Ishikawa (cell line): ENCODE data around the gene PHF23.

Source experiments
- CEBPB ChIP-seq: IDR thresholded peaks from 2 replicates; pipeline ENCODE4 v1.6.1; 2012
- CREB1 ChIP-seq: IDR thresholded peaks from 2 replicates; pipeline ENCODE4 v1.6.1; 2012; ENCODE audit warnings: low read depth
- EGR1 ChIP-seq: IDR thresholded peaks from 2 replicates; pipeline ENCODE4 v1.6.1; 2012
- EP300 ChIP-seq: IDR thresholded peaks from 2 replicates; pipeline ENCODE4 v1.6.1; 2012; ENCODE audit warnings: borderline replicate concordance
- FOXM1 ChIP-seq: IDR thresholded peaks from 2 replicates; pipeline ENCODE4 v1.6.1; 2012; ENCODE audit warnings: low read depth, borderline replicate concordance
- MAX ChIP-seq: IDR thresholded peaks from 2 replicates; pipeline ENCODE4 v1.6.1; 2012
- NFIC ChIP-seq: IDR thresholded peaks from 2 replicates; pipeline ENCODE4 v1.6.1; 2012
- RAD21 ChIP-seq: IDR thresholded peaks from 2 replicates; pipeline ENCODE4 v1.6.1; 2012; ENCODE audit warnings: low read depth
- REST ChIP-seq: IDR thresholded peaks from 2 replicates; pipeline ENCODE4 v1.6.1; 2012; ENCODE audit warnings: low read depth, mild to moderate bottlenecking
- TAF1 ChIP-seq: IDR thresholded peaks from 2 replicates; pipeline ENCODE4 v1.6.1; 2012; ENCODE audit warnings: low read depth, mild to moderate bottlenecking
- TCF12 ChIP-seq: IDR thresholded peaks from 2 replicates; pipeline ENCODE4 v1.6.1; 2012; ENCODE audit warnings: low read depth
- TEAD4 ChIP-seq: IDR thresholded peaks from 2 replicates; pipeline ENCODE4 v1.6.1; 2012
- USF1 ChIP-seq: IDR thresholded peaks from 2 replicates; pipeline ENCODE4 v1.6.1; 2012
- YY1 ChIP-seq: IDR thresholded peaks from 2 replicates; pipeline ENCODE4 v1.6.1; 2012; ENCODE audit warnings: low read depth
- ZBTB7A ChIP-seq: IDR thresholded peaks from 2 replicates; pipeline ENCODE4 v1.6.1; 2012; ENCODE audit warnings: low read depth

Gene PHF23

GRCh38 chr17:7241783-7242716 is 2.8 kb upstream of the PHF23 start, which contains the start of gene GABARAP:
GABARAP (minus strand) TSS chr17:7242449; CDS start chr17:7242330, 119 bp downstream.
- TF ChIP-seq REST (no peak), EGR1 (peak; percentile 72), FOXM1 (no peak), ZBTB7A (peak; percentile 79; the same call in 1 of the 2 replicates), RAD21 (no peak), CREB1 (0 out of 2 replicates have a peak, but pooled peaks have one; percentile 21), NFIC (no peak), TCF12 (no peak), CEBPB (no peak), YY1 (peak; percentile 28; the same call in 1 of the 2 replicates), USF1 (peak; percentile 89)

- TF ChIP-seq FOXM1 (no peak), TCF12 (no peak)
Observed at GRCh38 chr17:7241090-7241733, 2.0 kb upstream of the PHF23 start.

- TF ChIP-seq CREB1, result no peak
- no peak for TF ChIP-seq RAD21
- no peak for TF ChIP-seq TAF1
- TF ChIP-seq ZBTB7A, result no peak
- no peak for TF ChIP-seq REST
- no peak for TF ChIP-seq TCF12
- no peak for TF ChIP-seq NFIC
- no peak for TF ChIP-seq EGR1
Observed at GRCh38 chr17:7240375-7240774, 1.1 kb upstream of the PHF23 start.

GRCh38 chr17:7238420-7239090 is 702 bp downstream of the PHF23 start:
- TF ChIP-seq CEBPB, result no peak
- TF ChIP-seq FOXM1, result no peak
- TF ChIP-seq EGR1, result no peak
- no peak for TF ChIP-seq TEAD4
- TF ChIP-seq ZBTB7A, result no peak; the same call in 1 of the 2 replicates
- TF ChIP-seq YY1, result no peak
- TF ChIP-seq MAX, result no peak
- TF ChIP-seq REST, result no peak
- TF ChIP-seq TAF1, result no peak; the same call in 1 of the 2 replicates
- no peak for TF ChIP-seq NFIC
- TF ChIP-seq USF1, result no peak
- no peak for TF ChIP-seq TCF12
- no peak for TF ChIP-seq EP300
- no peak for TF ChIP-seq RAD21
- TF ChIP-seq CREB1, result no peak
